ENCODE results near the gene RAPGEF4.

RAPGEF4 gene

GRCh38 chr2:172950565-172950964 lies 214.9 kb downstream of the RAPGEF4 start:
- TF ChIP-seq CTCF (IDR thresholded peaks at IDR 0.05; ENCODE audit: low read depth, low read length, missing control alignments), result no peak
- DNase-seq (ENCODE audit: extremely low read depth, low read depth), result no peak
- H3K4me3 ChIP-seq (replicated peaks; ENCODE audit: low read depth, low read length), result no peak overlapping the region

GRCh38 chr2:172951554-172951953 lies 215.9 kb downstream of the RAPGEF4 start:
- no peak for TF ChIP-seq CTCF (IDR thresholded peaks at IDR 0.05; ENCODE audit: low read depth, low read length, missing control alignments)
- DNase-seq (ENCODE audit: extremely low read depth, low read depth), result no peak

GRCh38 chr2:172953411-172953810 lies 217.8 kb downstream of the RAPGEF4 start:
- DNase-seq (ENCODE audit: extremely low read depth, low read depth), result no peak
- H3K4me3 ChIP-seq (replicated peaks; ENCODE audit: low read depth, low read length), result no peak overlapping the region
- TF ChIP-seq CTCF (IDR thresholded peaks at IDR 0.05; ENCODE audit: low read depth, low read length, missing control alignments), result no peak

More at GRCh38 chr2:172951554-172951953, 215.9 kb downstream of the RAPGEF4 start:
- H3K4me3 ChIP-seq (replicated peaks; ENCODE audit: low read depth, low read length), result no peak overlapping the region

GRCh38 chr2:172953970-172954852 lies 218.6 kb downstream of the RAPGEF4 start:
- no peak overlapping the region for H3K4me3 ChIP-seq (replicated peaks; ENCODE audit: low read depth, low read length)
- no peak for TF ChIP-seq CTCF (IDR thresholded peaks at IDR 0.05; ENCODE audit: low read depth, low read length, missing control alignments)
- DNase-seq (ENCODE audit: extremely low read depth, low read depth), result no peak

- no peak for TF ChIP-seq CTCF (IDR thresholded peaks at IDR 0.05; ENCODE audit: low read depth, low read length, missing control alignments)
Observed at GRCh38 chr2:172955587-172955986, 219.9 kb downstream of the RAPGEF4 start.

GRCh38 chr2:172957734-172958133 lies 222.1 kb downstream of the RAPGEF4 start:
- TF ChIP-seq CTCF (IDR thresholded peaks at IDR 0.05; ENCODE audit: low read depth, low read length, missing control alignments), result no peak
- no peak for DNase-seq (ENCODE audit: extremely low read depth, low read depth)
- no peak overlapping the region for H3K4me3 ChIP-seq (replicated peaks; ENCODE audit: low read depth, low read length)

More at GRCh38 chr2:172955587-172955986, 219.9 kb downstream of the RAPGEF4 start:
- no peak overlapping the region for H3K4me3 ChIP-seq (replicated peaks; ENCODE audit: low read depth, low read length)
- no peak for DNase-seq (ENCODE audit: extremely low read depth, low read depth)

All from HFF-Myc (cell line).